NOMO-1 treated with DMSO at 0.1 percent for 48 hours (cell line): ENCODE results near the gene GPA33.

Source experiments
- DNase-seq: peaks from one replicate; lab custom pipeline; 2025; ENCODE audit not compliant: unreplicated experiment; lab: John Stamatoyannopoulos, UW

GPA33 gene, protein sequence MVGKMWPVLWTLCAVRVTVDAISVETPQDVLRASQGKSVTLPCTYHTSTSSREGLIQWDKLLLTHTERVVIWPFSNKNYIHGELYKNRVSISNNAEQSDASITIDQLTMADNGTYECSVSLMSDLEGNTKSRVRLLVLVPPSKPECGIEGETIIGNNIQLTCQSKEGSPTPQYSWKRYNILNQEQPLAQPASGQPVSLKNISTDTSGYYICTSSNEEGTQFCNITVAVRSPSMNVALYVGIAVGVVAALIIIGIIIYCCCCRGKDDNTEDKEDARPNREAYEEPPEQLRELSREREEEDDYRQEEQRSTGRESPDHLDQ

GRCh38 chr1:167090314-167090942 lies at the start of gene GPA33:
Gene GPA33 (minus strand): TSS chr1:167090377. CDS start chr1:167090287, 90 bp downstream.
- peak; percentile 96 for DNase-seq

DNA sequence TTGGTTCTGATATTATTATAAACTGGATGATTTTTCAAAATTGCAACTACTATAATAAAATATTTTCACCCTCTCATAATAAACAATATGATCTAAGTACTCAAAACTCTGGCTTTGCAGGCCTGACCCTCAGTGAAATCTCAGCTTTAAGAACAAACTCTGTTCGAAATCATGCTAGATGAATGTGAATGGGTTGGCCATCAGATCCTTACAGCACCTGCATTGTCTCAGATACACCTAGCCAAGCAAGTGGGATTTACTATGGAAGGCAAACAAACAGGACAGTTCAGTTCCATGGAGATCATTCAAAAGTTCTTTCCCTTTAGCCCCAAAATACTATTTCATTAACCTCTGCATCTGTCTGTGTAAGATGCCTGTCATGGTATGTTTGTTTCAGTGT lies 48.5 kb upstream of the GPA33 start:
- no peak for DNase-seq

- DNase-seq = no peak
Measured at GRCh38 chr1:167137793-167138510, 47.8 kb upstream of the GPA33 start.

GRCh38 chr1:167137332-167137781 lies 47.2 kb upstream of the GPA33 start:
- DNase-seq = no peak

GRCh38 chr1:167136806-167137205 lies 46.6 kb upstream of the GPA33 start:
- DNase-seq = no peak

DNA sequence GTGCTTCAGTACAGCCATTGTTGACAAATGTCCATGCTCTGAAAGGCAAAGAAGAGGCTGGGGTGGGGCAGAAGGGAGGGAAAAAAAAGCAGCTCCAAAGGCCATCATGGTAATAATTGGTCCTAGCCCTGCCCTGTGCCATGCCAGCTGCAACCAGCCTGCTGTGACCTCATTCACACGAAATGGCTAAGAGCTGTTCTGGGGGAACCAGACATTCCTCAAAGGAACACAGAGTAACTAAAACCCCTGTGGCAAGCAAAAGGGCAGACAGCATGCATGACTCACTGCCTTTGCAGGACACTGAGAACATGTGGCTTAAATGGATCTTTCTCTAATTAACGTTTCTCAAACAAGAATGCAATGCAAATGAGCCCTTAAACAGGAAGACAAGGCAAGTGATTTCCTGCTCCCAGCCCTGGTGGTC lies 46.0 kb upstream of the GPA33 start:
- DNase-seq = no peak

GRCh38 chr1:167135281-167135840 lies 45.2 kb upstream of the GPA33 start:
- DNase-seq = no peak

GRCh38 chr1:167132301-167133010 lies 42.3 kb upstream of the GPA33 start:
- DNase-seq = no peak

DNA sequence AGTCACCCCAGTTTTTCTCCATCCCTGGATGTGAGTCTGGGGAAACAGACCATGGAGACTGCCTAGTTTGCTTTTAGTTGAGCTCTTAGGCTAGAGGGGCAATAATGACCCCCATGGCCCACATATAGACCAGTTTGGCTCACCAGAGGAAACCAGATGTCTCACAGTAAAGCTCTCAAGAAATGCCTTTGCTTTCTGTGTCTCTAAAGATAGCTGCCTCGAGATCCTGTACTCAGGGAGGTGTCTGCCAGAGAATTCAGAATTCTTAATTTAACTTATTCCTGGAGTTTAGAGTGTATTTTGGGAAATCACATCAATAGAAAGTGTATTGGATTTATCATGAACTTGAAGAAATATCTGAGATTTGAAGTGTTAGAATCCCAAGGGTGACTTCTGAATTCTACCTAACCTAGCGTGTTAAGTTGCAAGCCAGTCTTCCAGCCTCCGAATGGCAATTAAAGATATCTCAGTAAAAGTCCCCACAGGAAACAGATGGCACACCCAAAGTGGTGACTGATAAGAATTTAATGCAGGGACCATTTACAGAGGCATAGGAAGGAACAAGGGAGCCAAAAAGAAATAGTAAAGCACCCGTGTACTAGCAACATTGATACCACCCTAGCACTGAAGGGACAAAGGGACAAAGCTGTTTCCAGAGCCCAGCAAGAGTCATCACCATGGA lies 40.8 kb upstream of the GPA33 start:
- no peak for DNase-seq

DNA sequence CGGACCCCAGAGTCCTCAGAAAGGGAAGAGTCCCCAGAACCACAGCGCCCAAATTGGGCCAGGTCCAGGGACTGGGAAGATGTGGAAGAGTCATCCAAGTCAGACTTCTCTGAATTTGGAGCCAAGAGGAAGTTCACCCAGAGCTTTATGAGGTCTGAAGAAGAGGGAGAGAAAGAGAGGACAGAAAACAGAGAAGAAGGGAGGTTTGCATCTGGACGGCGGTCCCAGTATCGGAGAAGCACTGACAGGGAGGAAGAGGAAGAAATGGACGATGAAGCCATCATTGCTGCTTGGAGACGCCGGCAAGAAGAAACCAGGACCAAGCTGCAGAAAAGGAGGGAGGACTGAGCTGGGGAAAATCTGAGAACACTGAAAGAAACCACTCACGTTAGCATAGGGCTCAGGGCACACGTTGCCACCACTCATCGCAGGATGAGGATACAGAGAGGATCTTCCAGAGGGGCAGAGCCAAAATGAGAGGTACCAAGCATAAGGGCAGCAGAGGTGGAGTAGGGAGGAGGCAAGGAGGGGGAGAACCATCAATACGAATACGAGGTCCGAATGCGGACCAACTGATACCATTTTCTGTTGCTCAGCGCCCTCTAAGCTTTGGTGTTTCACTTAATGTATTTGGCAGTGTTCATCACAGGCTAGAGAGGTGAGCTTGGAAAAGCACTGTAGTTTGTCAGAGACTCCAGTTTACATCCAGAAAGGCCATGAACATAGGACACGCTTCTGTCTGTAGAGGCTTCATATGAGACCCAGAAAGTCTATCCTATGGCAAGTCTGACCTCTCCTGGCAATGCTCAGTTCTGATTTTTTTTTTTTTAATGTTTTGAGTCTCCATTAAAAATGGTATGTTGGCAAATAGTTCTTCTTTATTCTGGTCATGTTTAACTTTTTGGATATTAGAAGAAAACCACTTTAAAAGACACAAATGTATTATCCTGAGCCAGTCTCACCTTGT lies 38.4 kb upstream of the GPA33 start:
- DNase-seq = peak; percentile 10

DNA sequence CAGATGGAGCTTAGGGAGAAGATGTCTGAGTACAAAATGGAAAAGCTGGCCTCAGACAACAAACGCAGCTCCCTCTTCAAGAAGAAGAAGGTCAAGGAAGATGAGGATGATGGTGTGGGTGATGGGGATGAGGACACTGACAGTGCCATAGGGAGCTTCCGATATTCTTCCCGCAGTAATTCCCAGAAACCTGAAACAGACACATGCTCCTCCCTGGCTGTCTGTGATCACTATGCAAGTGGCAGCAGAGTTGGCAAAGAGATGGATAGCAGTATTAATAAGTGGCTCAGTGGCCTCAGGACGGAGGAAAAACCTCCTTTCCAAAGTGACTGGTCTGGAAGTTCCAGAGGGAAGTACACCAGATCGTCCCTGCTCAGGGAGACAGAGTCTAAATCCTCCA lies 37.5 kb upstream of the GPA33 start:
- DNase-seq = no peak

GRCh38 chr1:167127236-167127635 lies 37.1 kb upstream of the GPA33 start:
- no peak for DNase-seq

- DNase-seq = no peak
Measured at GRCh38 chr1:167126811-167127210, 36.6 kb upstream of the GPA33 start.

- DNase-seq = no peak
Measured at GRCh38 chr1:167126317-167126716, 36.1 kb upstream of the GPA33 start.

DNA sequence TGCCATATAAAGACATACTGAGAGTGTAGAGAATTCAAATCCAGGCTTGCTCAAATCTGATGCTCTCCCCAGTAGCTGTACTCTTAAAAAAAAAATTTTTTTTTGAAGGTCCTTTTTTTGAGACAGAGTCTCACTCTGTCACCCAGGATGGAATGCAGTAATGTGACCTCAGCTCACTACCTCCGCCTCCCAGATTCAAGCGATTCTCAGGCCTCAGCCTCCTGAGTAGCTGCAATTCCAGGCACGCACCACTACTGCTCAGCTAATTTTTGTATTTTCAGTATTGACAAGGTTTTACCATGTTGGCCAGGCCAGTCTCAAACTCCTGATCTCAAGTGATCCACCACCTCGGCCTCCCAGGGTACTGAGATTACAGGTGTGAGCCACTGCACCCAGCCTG lies 32.4 kb upstream of the GPA33 start:
- DNase-seq = no peak

DNA sequence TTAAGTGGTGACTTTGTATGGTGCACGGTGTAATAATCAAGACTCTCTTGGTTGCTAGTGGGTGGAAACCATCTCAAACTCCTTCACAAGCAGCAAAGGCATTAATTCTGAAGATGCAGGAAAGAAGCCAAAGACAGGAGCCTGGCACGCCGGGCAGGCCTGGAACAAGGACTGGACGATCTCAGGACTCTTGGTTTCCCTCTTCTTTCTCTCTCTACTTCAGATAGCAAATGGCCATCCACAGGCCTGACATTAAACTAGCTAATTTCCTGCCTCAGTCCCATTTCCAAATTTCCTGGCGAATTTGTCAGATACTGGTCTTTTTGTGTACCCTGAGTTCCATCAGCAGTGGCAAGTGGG lies 31.9 kb upstream of the GPA33 start:
- no peak for DNase-seq

DNA sequence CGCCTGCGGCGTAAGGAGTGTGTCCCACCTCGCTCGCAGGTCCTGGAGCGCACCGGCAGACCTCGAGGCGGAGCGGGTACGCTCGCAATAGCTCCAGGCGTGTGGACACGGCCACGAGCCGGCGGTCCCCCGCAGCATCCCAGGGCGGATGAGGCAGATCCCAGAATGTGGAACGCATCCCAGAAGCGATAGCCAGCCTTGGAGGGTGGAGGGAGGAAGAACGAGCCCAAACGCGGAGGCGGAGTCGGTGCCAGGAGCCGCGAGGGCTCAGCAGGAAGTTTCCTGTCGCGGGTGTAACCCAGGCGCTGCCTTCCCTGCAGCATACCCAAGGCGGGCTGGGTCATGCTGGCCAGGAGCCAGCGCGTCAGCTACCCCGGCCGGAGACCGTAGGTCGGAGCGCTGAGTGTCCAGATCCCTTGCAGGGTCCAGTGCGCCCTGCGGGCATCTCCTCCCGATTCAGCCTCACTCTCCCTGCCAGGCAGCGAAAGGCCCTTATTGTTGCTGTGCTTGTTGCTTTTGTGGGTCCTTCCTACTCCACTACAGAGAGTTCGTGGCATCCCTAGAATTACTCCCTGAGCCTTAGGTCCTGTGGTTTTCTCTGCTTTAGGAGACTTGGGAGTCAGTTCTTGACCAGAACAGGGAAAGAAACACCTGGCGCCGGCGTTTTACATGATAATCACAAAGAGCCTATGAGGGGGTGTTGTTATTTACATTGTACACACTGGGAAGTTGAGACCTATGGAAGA lies 31.4 kb upstream of the GPA33 start:
- peak; percentile 37 for DNase-seq

GRCh38 chr1:167120899-167121298 lies 30.7 kb upstream of the GPA33 start:
- peak; percentile 27 for DNase-seq

- DNase-seq = no peak
Measured at GRCh38 chr1:167119696-167120095, 29.5 kb upstream of the GPA33 start.
